Astrocyte (in vitro differentiated cells and primary cell): Measurements from ENCODE around the gene FBLN2. TPM values are rescaled to one million over a fixed set of nuclear protein-coding genes. Genes with fewer than 3 reads are reported as not detected.
A peak's percentile ranks its signal among the peaks of the same experiment; 100 is the strongest.

Experiments
- DNase-seq: peaks from one replicate; pipeline ENCODE4 v3.0.0-alpha.2; 2010; ENCODE audit warnings: low read depth
- FAIRE-seq: peaks from 2 replicates; lab custom pipeline; 2011; peaks lifted over from hg19 to GRCh38; lab: Jason Lieb, UNC
- H2AFZ ChIP-seq: 2 replicates; pipeline ENCODE4 v1.6.0; 2012; ENCODE audit warnings: low read depth, low read length, inconsistent platforms
- H3K27ac ChIP-seq: 2 replicates; pipeline ENCODE4 v1.5.1; 2011; ENCODE audit warnings: low read depth, low read length, inconsistent platforms
- H3K27me3 ChIP-seq: 2 replicates; pipeline ENCODE4 v1.6.0; 2011; ENCODE audit warnings: low read length, inconsistent platforms; ENCODE audit not compliant: insufficient read depth
- H3K36me3 ChIP-seq: 2 replicates; pipeline ENCODE4 v1.5.1; 2011; ENCODE audit warnings: low read length, inconsistent platforms; ENCODE audit not compliant: insufficient read depth
- H3K4me1 ChIP-seq: 2 replicates; pipeline ENCODE4 v1.5.1; 2011; ENCODE audit warnings: low read length, inconsistent platforms; ENCODE audit not compliant: insufficient read depth
- H3K4me2 ChIP-seq: 2 replicates; pipeline ENCODE4 v1.6.0; 2012; ENCODE audit warnings: low read length, inconsistent platforms
- H3K4me3 ChIP-seq: 2 replicates; pipeline ENCODE4 v1.5.1; 2011; ENCODE audit warnings: low read depth, mild to moderate bottlenecking, low read length, inconsistent platforms; ENCODE audit not compliant: insufficient read depth
- H3K79me2 ChIP-seq: 2 replicates; pipeline ENCODE4 v1.6.0; 2012; ENCODE audit warnings: mild to moderate bottlenecking, low read length, inconsistent platforms; ENCODE audit not compliant: insufficient read depth
- H3K9ac ChIP-seq: 2 replicates; pipeline ENCODE4 v1.6.0; 2012; ENCODE audit warnings: mild to moderate bottlenecking, low read length, inconsistent platforms
- H3K9me3 ChIP-seq: 2 replicates; pipeline ENCODE4 v1.5.1; 2012; ENCODE audit warnings: low read depth, mild to moderate bottlenecking, low read length, inconsistent platforms; ENCODE audit not compliant: insufficient read depth
- H4K20me1 ChIP-seq: 2 replicates; pipeline ENCODE4 v1.6.0; 2012; ENCODE audit warnings: low read length, inconsistent platforms; ENCODE audit not compliant: insufficient read depth
- H3K27ac Mint-ChIP-seq: one replicate; pipeline ENCODE4 v1.8.0; 2021; ENCODE audit warnings: mild to moderate bottlenecking, mixed read lengths; ENCODE audit not compliant: unreplicated experiment
- H3K27me3 Mint-ChIP-seq: one replicate; pipeline ENCODE4 v1.8.0; 2021; ENCODE audit warnings: low read depth, mixed read lengths; ENCODE audit not compliant: unreplicated experiment
- H3K36me3 Mint-ChIP-seq: one replicate; pipeline ENCODE4 v1.8.0; 2021; ENCODE audit warnings: low read depth, mixed read lengths; ENCODE audit not compliant: unreplicated experiment
- H3K4me1 Mint-ChIP-seq: one replicate; pipeline ENCODE4 v1.8.0; 2021; ENCODE audit warnings: low read depth, mixed read lengths; ENCODE audit not compliant: unreplicated experiment
- H3K4me3 Mint-ChIP-seq: one replicate; pipeline ENCODE4 v1.8.0; 2021; ENCODE audit warnings: mild to moderate bottlenecking, moderate library complexity, mixed read lengths; ENCODE audit not compliant: unreplicated experiment
- H3K9me3 Mint-ChIP-seq: one replicate; pipeline ENCODE4 v1.8.0; 2021; ENCODE audit warnings: mild to moderate bottlenecking, mixed read lengths; ENCODE audit not compliant: unreplicated experiment
- CTCF ChIP-seq: IDR thresholded peaks from 2 replicates; pipeline ENCODE4 v1.5.1; 2011; ENCODE audit warnings: low read depth, mild to moderate bottlenecking, inconsistent platforms, low read length, moderate library complexity; ENCODE audit not compliant: insufficient read depth
- EZH2 ChIP-seq: IDR thresholded peaks from 2 replicates; pipeline ENCODE4 v1.6.1; 2012; ENCODE audit warnings: mild to moderate bottlenecking, low read length, inconsistent platforms; ENCODE audit not compliant: insufficient read depth
- total RNA-seq: library from RNA; stranded (reverse); gene quantifications from 2 replicates; pipeline ENCODE4 v1.2.1, GENCODE V29; 2021

The FBLN2 gene
- total RNA-seq, 1 donor from 2014 or later, result 36.6 TPM

DNA sequence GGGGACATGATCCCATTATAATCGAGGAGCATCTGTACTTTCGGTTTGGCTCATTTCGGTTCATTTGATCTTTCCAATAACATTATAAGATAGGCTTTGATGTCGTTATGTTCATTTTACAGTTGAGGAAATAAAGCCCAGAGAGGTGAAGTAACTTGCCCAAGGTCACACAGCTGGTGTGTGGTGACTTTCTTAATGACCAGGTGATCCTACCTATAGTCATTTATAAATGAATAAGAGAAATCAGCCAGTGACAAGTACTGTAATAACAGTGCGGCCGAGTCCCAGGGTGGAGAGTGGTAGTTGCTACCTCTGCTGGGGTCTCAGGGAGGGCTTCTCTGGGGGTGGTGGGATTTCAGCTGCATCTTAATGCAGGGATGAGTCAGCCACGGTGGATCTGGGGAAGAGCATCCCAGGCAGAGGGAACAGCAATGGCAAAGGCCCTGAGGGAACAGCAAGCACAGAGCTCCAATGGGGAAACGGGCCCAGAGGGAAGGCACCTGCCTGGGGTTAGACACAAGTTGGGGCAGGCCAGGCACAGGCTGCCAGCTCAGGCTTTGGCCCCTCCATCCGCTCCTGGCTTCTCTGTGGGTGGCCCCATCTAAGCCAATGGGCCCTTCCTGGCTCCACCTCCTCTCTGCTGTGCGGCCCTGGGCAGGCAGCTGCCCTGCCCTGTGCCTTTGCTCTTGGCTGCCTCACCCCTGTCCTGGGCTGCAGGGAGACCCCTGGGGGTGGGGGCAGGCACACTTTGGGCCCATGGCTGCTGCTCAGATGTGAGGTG is 1.1 kb upstream of the FBLN2 start:
- TF ChIP-seq EZH2, result no peak
- TF ChIP-seq CTCF, result no peak
- no peak overlapping the region for H3K27ac ChIP-seq
- no peaks in the 10 kb centered on the region for H3K9me3 ChIP-seq
- Mint-ChIP-seq H3K36me3 (no peaks in the 10 kb centered on the region), H3K4me1 (peaks cover 50% of the 10 kb centered on the region), H3K27ac (no peak overlapping the region), H3K4me3 (no peak overlapping the region), H3K9me3 (peaks cover under 1% of the 10 kb centered on the region), H3K27me3 (peaks cover 18% of the 10 kb centered on the region)
- no peaks in the 10 kb centered on the region for H3K79me2 ChIP-seq
- no peak for FAIRE-seq
- H4K20me1 ChIP-seq, result no peaks in the 10 kb centered on the region
- peaks cover 2% of the 10 kb centered on the region for H3K27me3 ChIP-seq
- H3K4me3 ChIP-seq, result no peak overlapping the region
- no peaks in the 10 kb centered on the region for H3K36me3 ChIP-seq
- DNase-seq, result no peak
- no peak overlapping the region for H2AFZ ChIP-seq
- H3K4me2 ChIP-seq, result no peak overlapping the region
- H3K9ac ChIP-seq, result no peak overlapping the region
- peaks cover 46% of the 10 kb centered on the region for H3K4me1 ChIP-seq

GRCh38 chr3:13549623-13550422 is 898 bp downstream of the FBLN2 start:
- no peak overlapping the region for H3K27ac ChIP-seq
- peak overlapping the region; percentile 74 for H3K4me2 ChIP-seq
- TF ChIP-seq CTCF (no peak), EZH2 (no peak)
- DNase-seq, result no peak
- FAIRE-seq, result no peak
- H3K9ac ChIP-seq, result no peak overlapping the region
- H3K27me3 ChIP-seq, result peaks cover 2% of the 10 kb centered on the region
- H3K9me3 Mint-ChIP-seq, result no peaks in the 10 kb centered on the region
- H3K4me3 Mint-ChIP-seq, result peak overlapping the region; percentile 73
- H2AFZ ChIP-seq, result no peak overlapping the region
- H3K79me2 ChIP-seq, result no peaks in the 10 kb centered on the region
- H4K20me1 ChIP-seq, result no peaks in the 10 kb centered on the region
- no peaks in the 10 kb centered on the region for H3K36me3 ChIP-seq
- no peaks in the 10 kb centered on the region for H3K9me3 ChIP-seq
- H3K36me3 Mint-ChIP-seq, result no peaks in the 10 kb centered on the region
- H3K4me1 ChIP-seq, result peaks cover 27% of the 10 kb centered on the region
- H3K4me1 Mint-ChIP-seq, result peaks cover 34% of the 10 kb centered on the region
- no peak overlapping the region for H3K27ac Mint-ChIP-seq
- H3K4me3 ChIP-seq, result no peak overlapping the region
- peaks cover 22% of the 10 kb centered on the region for H3K27me3 Mint-ChIP-seq
